PC-3 (cell line): Measurements from ENCODE around the gene PPFIBP2.

ENCODE experiments used
- EZH2 ChIP-seq: fragments of 300-600 bp; sonication (generic); IDR thresholded peaks from one replicate; pipeline ENCODE4 v1.6.1; 2017; ENCODE audit warnings: antibody characterized with exemption, mild to moderate bottlenecking, low read length; ENCODE audit not compliant: unreplicated experiment
- TF ChIP-seq, protein P1 (sequence below): fragments of 300-600 bp; sonication (generic); conservative IDR thresholded peaks from 2 replicates; pipeline ENCODE4 v1.5.1; 2017; ENCODE audit warnings: antibody characterized with exemption, low read depth, mild to moderate bottlenecking, low read length

GRCh38 chr11:7636350-7636749 is 122.6 kb downstream of the PPFIBP2 start:
- TF ChIP-seq, protein P1, sequence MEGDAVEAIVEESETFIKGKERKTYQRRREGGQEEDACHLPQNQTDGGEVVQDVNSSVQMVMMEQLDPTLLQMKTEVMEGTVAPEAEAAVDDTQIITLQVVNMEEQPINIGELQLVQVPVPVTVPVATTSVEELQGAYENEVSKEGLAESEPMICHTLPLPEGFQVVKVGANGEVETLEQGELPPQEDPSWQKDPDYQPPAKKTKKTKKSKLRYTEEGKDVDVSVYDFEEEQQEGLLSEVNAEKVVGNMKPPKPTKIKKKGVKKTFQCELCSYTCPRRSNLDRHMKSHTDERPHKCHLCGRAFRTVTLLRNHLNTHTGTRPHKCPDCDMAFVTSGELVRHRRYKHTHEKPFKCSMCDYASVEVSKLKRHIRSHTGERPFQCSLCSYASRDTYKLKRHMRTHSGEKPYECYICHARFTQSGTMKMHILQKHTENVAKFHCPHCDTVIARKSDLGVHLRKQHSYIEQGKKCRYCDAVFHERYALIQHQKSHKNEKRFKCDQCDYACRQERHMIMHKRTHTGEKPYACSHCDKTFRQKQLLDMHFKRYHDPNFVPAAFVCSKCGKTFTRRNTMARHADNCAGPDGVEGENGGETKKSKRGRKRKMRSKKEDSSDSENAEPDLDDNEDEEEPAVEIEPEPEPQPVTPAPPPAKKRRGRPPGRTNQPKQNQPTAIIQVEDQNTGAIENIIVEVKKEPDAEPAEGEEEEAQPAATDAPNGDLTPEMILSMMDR, result no peak
- TF ChIP-seq EZH2, result no peak
